ENCODE results near the gene GLIPR1. TPM values are rescaled to one million over a fixed set of nuclear protein-coding genes. Genes with fewer than 3 reads are reported as not detected.
A peak's percentile ranks its signal among the peaks of the same experiment; 100 is the strongest.

GLIPR1 gene
- total and polyA plus RNA-seq, 4 donors = 3.7 to 33.8 (median 19.8) TPM

GRCh38 chr12:75539889-75540288 lies 59.3 kb downstream of the GLIPR1 start:
- no peak for TF ChIP-seq CTCF (IDR thresholded peaks at IDR 0.05; ENCODE audit: control extremely low read depth, extremely low read depth)
- Histone ChIP-seq H3K9me3 (ENCODE audit: control insufficient read depth in 4 of 4, insufficient read depth in 3 of 4, low read length in 3 of 4) (no peaks in the 10 kb centered on the region), H3K4me1 (ENCODE audit: control insufficient read depth in 5 of 5, insufficient read depth in 5 of 5, low read length in 5 of 5) (peaks cover 0 to 5% (median 0%) of the 10 kb centered on the region in 5 donors), H3K36me3 (ENCODE audit: control insufficient read depth in 4 of 4, insufficient read depth in 4 of 4, low read length in 4 of 4) (no peaks in the 10 kb centered on the region), H3K4me3 (no peak overlapping the region), H3K27me3 (ENCODE audit: control insufficient read depth in 3 of 3, insufficient read depth in 3 of 3, low read length in 2 of 3) (no peaks in the 10 kb centered on the region), H3K27ac (ENCODE audit: low read depth in 1 of 2, low read length in 1 of 2) (no peak overlapping the region), H3K9ac (ENCODE audit: insufficient read depth in 1 of 2, low read length in 2 of 2) (no peak overlapping the region)
- DNase-seq (no peak), ATAC-seq (ENCODE audit: insufficient read depth, low FRiP score) (no peak)
- WGBS, 2 donors = 83 to 89% methylated on average over 2 of the region's 2 CpGs

GRCh38 chr12:75542942-75543341 lies 62.4 kb downstream of the GLIPR1 start:
- no peak for TF ChIP-seq CTCF (IDR thresholded peaks at IDR 0.05; ENCODE audit: control extremely low read depth, extremely low read depth)
- no peak overlapping the region for H3K9ac ChIP-seq (ENCODE audit: insufficient read depth in 1 of 2, low read length in 2 of 2)
- no peaks in the 10 kb centered on the region for H3K9me3 ChIP-seq (ENCODE audit: control insufficient read depth in 4 of 4, insufficient read depth in 3 of 4, low read length in 3 of 4)
- no peaks in the 10 kb centered on the region for H3K36me3 ChIP-seq (ENCODE audit: control insufficient read depth in 4 of 4, insufficient read depth in 4 of 4, low read length in 4 of 4)
- no peak overlapping the region for H3K27ac ChIP-seq (ENCODE audit: low read depth in 1 of 2, low read length in 1 of 2)
- 56 to 72% methylated on average over 1 of the region's 1 CpG for WGBS, 2 donors
- DNase-seq = no peak
- H3K27me3 ChIP-seq (ENCODE audit: control insufficient read depth in 3 of 3, insufficient read depth in 3 of 3, low read length in 2 of 3) = no peaks in the 10 kb centered on the region
- H3K4me1 ChIP-seq (ENCODE audit: control insufficient read depth in 5 of 5, insufficient read depth in 5 of 5, low read length in 5 of 5) = peaks cover 0 to 7% (median 0%) of the 10 kb centered on the region in 5 donors
- H3K4me3 ChIP-seq = no peak overlapping the region
- ATAC-seq (ENCODE audit: insufficient read depth, low FRiP score) = no peak

GRCh38 chr12:75543529-75543928 lies 63.0 kb downstream of the GLIPR1 start:
- no peak for DNase-seq
- H3K9me3 ChIP-seq (ENCODE audit: control insufficient read depth in 4 of 4, insufficient read depth in 3 of 4, low read length in 3 of 4) = no peaks in the 10 kb centered on the region
- no peak overlapping the region for H3K9ac ChIP-seq (ENCODE audit: insufficient read depth in 1 of 2, low read length in 2 of 2)
- no peak for ATAC-seq (ENCODE audit: insufficient read depth, low FRiP score)
- WGBS, 2 donors = 96 to 98% methylated on average over 1 of the region's 1 CpG
- no peak overlapping the region for H3K4me3 ChIP-seq
- no peak for TF ChIP-seq CTCF (IDR thresholded peaks at IDR 0.05; ENCODE audit: control extremely low read depth, extremely low read depth)
- H3K27me3 ChIP-seq (ENCODE audit: control insufficient read depth in 3 of 3, insufficient read depth in 3 of 3, low read length in 2 of 3) = no peaks in the 10 kb centered on the region
- no peaks in the 10 kb centered on the region for H3K36me3 ChIP-seq (ENCODE audit: control insufficient read depth in 4 of 4, insufficient read depth in 4 of 4, low read length in 4 of 4)
- H3K4me1 ChIP-seq (ENCODE audit: control insufficient read depth in 5 of 5, insufficient read depth in 5 of 5, low read length in 5 of 5) = peaks cover 0 to 7% (median 0%) of the 10 kb centered on the region in 5 donors
- H3K27ac ChIP-seq (ENCODE audit: low read depth in 1 of 2, low read length in 1 of 2) = no peak overlapping the region

- DNase-seq (peak in 1 of 3 donors; percentile 27), ATAC-seq (ENCODE audit: insufficient read depth, low FRiP score) (no peak)
- H3K27me3 ChIP-seq (ENCODE audit: control insufficient read depth in 3 of 3, insufficient read depth in 3 of 3, low read length in 2 of 3) = no peaks in the 10 kb centered on the region
- no peak overlapping the region for H3K4me3 ChIP-seq
- H3K9ac ChIP-seq (ENCODE audit: insufficient read depth in 1 of 2, low read length in 2 of 2) = no peak overlapping the region
- H3K4me1 ChIP-seq (ENCODE audit: control insufficient read depth in 5 of 5, insufficient read depth in 5 of 5, low read length in 5 of 5) = peaks cover 2 to 21% (median 5%) of the 10 kb centered on the region in 5 donors
- no peaks in the 10 kb centered on the region for H3K9me3 ChIP-seq (ENCODE audit: control insufficient read depth in 4 of 4, insufficient read depth in 3 of 4, low read length in 3 of 4)
- no peak for TF ChIP-seq CTCF (IDR thresholded peaks at IDR 0.05; ENCODE audit: control extremely low read depth, extremely low read depth)
- no peaks in the 10 kb centered on the region for H3K36me3 ChIP-seq (ENCODE audit: control insufficient read depth in 4 of 4, insufficient read depth in 4 of 4, low read length in 4 of 4)
- 89 to 93% methylated on average over 1 of the region's 1 CpG for WGBS, 2 donors
- H3K27ac ChIP-seq (ENCODE audit: low read depth in 1 of 2, low read length in 1 of 2) = no peak overlapping the region
These were observed 65.1 kb downstream of the GLIPR1 start for GRCh38 chr12:75545636-75546035.

Data from lung (tissue), 12 donors.